ENCODE data around the gene ZFP1. TPM values are rescaled to one million over a fixed set of nuclear protein-coding genes. Genes with fewer than 3 reads are reported as not detected.

Gene ZFP1
- total RNA-seq, 1 experiment from 2014 or later: 9.7 TPM

DNA sequence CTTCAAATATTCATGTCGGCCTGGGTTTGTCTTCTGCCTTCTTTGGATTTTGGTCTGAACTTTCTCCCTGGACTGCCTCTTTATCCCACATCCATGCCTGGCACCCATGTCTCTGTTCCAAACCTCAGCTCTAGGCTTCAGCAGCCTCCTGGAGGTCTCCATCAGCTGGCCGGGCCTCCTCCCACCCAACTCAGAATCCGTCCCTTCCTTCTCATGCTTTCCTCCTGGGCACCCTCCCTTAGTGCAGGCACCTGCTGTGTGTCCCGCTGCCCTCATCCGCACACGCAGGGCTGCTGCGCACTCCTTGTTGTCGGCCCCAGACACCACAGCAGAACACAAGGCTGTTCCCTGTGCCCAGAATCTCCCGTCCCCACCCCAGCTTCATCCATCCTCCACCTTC, 45.7 kb upstream of the ZFP1 start (continued):
- TF ChIP-seq, protein P1, sequence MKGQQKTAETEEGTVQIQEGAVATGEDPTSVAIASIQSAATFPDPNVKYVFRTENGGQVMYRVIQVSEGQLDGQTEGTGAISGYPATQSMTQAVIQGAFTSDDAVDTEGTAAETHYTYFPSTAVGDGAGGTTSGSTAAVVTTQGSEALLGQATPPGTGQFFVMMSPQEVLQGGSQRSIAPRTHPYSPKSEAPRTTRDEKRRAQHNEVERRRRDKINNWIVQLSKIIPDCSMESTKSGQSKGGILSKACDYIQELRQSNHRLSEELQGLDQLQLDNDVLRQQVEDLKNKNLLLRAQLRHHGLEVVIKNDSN (CRISPR knock-in tag; IDR thresholded peaks at IDR 0.05): no peak

DNA sequence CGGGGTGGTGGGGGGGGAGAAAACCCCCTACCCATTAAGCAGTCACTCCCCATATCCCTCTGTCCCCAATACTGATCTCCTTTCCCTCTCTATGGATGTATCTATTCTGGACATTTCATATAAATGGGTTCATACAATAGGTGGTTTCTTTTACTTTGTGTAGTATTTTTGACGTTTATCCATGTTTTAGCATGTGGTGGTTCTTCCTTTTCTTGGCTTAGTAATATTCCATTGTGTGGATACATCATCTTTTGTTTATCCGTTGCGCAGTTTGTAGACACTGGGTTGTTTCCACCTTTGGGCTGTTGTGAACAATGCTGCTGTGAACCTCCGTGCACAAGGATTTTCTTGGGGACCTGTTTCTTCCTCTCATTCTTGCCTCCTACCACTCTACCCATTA, 44.3 kb upstream of the ZFP1 start:
- Mint-ChIP-seq H3K36me3 (peaks cover 9% of the 10 kb centered on the region), H3K27ac (no peak overlapping the region), H3K27me3 (ENCODE audit: low read depth) (no peaks in the 10 kb centered on the region), H3K4me1 (peaks cover 28% of the 10 kb centered on the region), H3K9me3 (peaks cover 6% of the 10 kb centered on the region), H3K4me3 (no peak overlapping the region)
- ChIA-PET POLR2A (no interaction called here), CTCF (no interaction called here)
- ATAC-seq: no peak
- TF ChIP-seq SOX15 (CRISPR knock-in tag; IDR thresholded peaks at IDR 0.05) (no peak), ATF1 (CRISPR knock-in tag; IDR thresholded peaks at IDR 0.05) (no peak), JUN (CRISPR knock-in tag; IDR thresholded peaks at IDR 0.05) (no peak), RORB (CRISPR knock-in tag; IDR thresholded peaks at IDR 0.05) (no peak), PRRX2 (CRISPR knock-in tag; IDR thresholded peaks at IDR 0.05) (no peak), ZNF396 (CRISPR knock-in tag; IDR thresholded peaks at IDR 0.05; ENCODE audit: borderline replicate concordance) (no peak), CREB1 (CRISPR knock-in tag; IDR thresholded peaks at IDR 0.05) (no peak), IRF2 (CRISPR knock-in tag; IDR thresholded peaks at IDR 0.05; ENCODE audit: borderline replicate concordance, low read depth) (no peak), TEAD4 (CRISPR knock-in tag; IDR thresholded peaks at IDR 0.05) (no peak), ELF4 (CRISPR knock-in tag; IDR thresholded peaks at IDR 0.05; ENCODE audit: low read depth) (no peak), GRHL2 (CRISPR knock-in tag; IDR thresholded peaks at IDR 0.05; ENCODE audit: insufficient replicate concordance, severe bottlenecking) (no peak), NR1H2 (CRISPR knock-in tag; IDR thresholded peaks at IDR 0.05) (no peak)
- no peak for DNase-seq (ENCODE audit: low spot score)

DNA sequence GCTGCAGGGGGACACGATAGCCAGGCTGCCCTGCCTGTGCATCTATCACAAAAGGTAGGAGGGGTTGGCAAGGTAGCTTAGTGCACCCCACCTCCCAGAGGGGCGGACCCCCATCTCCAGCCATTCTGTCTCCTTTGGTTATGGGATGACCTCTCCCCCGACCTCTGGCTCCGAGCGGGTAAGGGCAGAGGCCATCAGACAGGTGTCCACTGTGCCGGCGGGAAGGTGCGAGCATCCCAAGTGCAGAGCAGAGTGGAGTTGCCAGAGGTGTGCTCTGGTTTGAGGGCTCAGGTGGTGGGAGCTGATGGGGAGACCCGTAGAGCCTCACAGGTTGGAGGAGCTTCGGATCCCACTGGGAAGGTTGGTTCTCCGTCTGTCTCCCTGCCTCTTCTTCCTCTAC, 43.5 kb upstream of the ZFP1 start:
- no peak for DNase-seq (ENCODE audit: low spot score)

More for the DNA sequence above, 43.5 kb upstream of the ZFP1 start:
- Mint-ChIP-seq H3K4me1 (peaks cover 28% of the 10 kb centered on the region), H3K27ac (0 out of 2 replicates have a peak overlapping the region, but pooled peaks have one; percentile 70), H3K9me3 (peaks cover 6% of the 10 kb centered on the region), H3K4me3 (no peak overlapping the region), H3K27me3 (ENCODE audit: low read depth) (no peaks in the 10 kb centered on the region), H3K36me3 (peaks cover 9% of the 10 kb centered on the region)
- POLR2A ChIA-PET: no interaction called here
- ATAC-seq: no peak
- CTCF ChIA-PET: interaction anchor here (1.0 to 1.5 kb wide), 3 partner anchors 8 to 242 kb away, joined by 3 to 5 read pairs (median 4); partner anchors contain the start of gene ZNRF1
- TF ChIP-seq PRRX2 (CRISPR knock-in tag; IDR thresholded peaks at IDR 0.05) (no peak), TEAD1 (CRISPR knock-in tag; IDR thresholded peaks at IDR 0.05) (no peak), CREB1 (CRISPR knock-in tag; IDR thresholded peaks at IDR 0.05) (no peak), NFYB (CRISPR knock-in tag; conservative IDR thresholded peaks at IDR 0.05; ENCODE audit: low read depth) (no peak), JAZF1 (CRISPR knock-in tag; IDR thresholded peaks at IDR 0.05) (no peak), MXD4 (CRISPR knock-in tag; IDR thresholded peaks at IDR 0.05; ENCODE audit: borderline replicate concordance) (no peak), CBFB (CRISPR knock-in tag; IDR thresholded peaks at IDR 0.05; ENCODE audit: low read depth) (no peak), NFE2L1 (CRISPR knock-in tag; IDR thresholded peaks at IDR 0.05) (no peak), ETV6 (CRISPR knock-in tag; IDR thresholded peaks at IDR 0.05) (no peak), ZNF317 (CRISPR knock-in tag; IDR thresholded peaks at IDR 0.05; ENCODE audit: borderline replicate concordance, low read depth) (no peak), ZNF219 (CRISPR knock-in tag; IDR thresholded peaks at IDR 0.05; ENCODE audit: borderline replicate concordance) (no peak), FOXP1 (CRISPR knock-in tag; IDR thresholded peaks at IDR 0.05; ENCODE audit: borderline replicate concordance) (no peak), FOXK1 (CRISPR knock-in tag; IDR thresholded peaks at IDR 0.05) (no peak), EMX1 (CRISPR knock-in tag; IDR thresholded peaks at IDR 0.05) (no peak)
- TF ChIP-seq, protein P2, sequence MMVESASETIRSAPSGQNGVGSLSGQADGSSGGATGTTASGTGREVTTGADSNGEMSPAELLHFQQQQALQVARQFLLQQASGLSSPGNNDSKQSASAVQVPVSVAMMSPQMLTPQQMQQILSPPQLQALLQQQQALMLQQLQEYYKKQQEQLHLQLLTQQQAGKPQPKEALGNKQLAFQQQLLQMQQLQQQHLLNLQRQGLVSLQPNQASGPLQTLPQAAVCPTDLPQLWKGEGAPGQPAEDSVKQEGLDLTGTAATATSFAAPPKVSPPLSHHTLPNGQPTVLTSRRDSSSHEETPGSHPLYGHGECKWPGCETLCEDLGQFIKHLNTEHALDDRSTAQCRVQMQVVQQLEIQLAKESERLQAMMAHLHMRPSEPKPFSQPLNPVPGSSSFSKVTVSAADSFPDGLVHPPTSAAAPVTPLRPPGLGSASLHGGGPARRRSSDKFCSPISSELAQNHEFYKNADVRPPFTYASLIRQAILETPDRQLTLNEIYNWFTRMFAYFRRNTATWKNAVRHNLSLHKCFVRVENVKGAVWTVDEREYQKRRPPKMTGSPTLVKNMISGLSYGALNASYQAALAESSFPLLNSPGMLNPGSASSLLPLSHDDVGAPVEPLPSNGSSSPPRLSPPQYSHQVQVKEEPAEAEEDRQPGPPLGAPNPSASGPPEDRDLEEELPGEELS (CRISPR knock-in tag; IDR thresholded peaks at IDR 0.05): no peak
- TF ChIP-seq, protein P3, sequence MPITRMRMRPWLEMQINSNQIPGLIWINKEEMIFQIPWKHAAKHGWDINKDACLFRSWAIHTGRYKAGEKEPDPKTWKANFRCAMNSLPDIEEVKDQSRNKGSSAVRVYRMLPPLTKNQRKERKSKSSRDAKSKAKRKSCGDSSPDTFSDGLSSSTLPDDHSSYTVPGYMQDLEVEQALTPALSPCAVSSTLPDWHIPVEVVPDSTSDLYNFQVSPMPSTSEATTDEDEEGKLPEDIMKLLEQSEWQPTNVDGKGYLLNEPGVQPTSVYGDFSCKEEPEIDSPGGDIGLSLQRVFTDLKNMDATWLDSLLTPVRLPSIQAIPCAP (CRISPR knock-in tag; IDR thresholded peaks at IDR 0.05): no peak
